Fibroblast of lung (primary cell): ENCODE results near the gene ABCA13. TPM values are rescaled to one million over a fixed set of nuclear protein-coding genes. Genes with fewer than 3 reads are reported as not detected.

Source experiments
- DNase-seq, 2 donors: peaks; one replicate each; pipeline versions ENCODE4 v3.0.0 to v3.0.0-alpha.2; 2010; ENCODE audit warnings: low read depth in 2 of 2
- H2AFZ ChIP-seq: 2 replicates; pipeline ENCODE4 v1.5.1; 2012; ENCODE audit warnings: low read length, control low read depth, inconsistent platforms
- H3K27ac ChIP-seq: 2 replicates; pipeline ENCODE4 v1.5.1; 2011; ENCODE audit warnings: low read length, control low read depth; ENCODE audit not compliant: insufficient read depth
- H3K27me3 ChIP-seq: 2 replicates; pipeline ENCODE4 v1.5.1; 2011; ENCODE audit warnings: mild to moderate bottlenecking, low read length; ENCODE audit not compliant: control insufficient read depth, insufficient read depth
- H3K36me3 ChIP-seq: 2 replicates; pipeline ENCODE4 v1.5.1; 2011; ENCODE audit warnings: low read length; ENCODE audit not compliant: control insufficient read depth, insufficient read depth
- H3K4me1 ChIP-seq: 2 replicates; pipeline ENCODE4 v1.5.1; 2011; ENCODE audit warnings: low read length; ENCODE audit not compliant: control insufficient read depth, insufficient read depth; ENCODE audit errors: extremely low read depth
- H3K4me2 ChIP-seq: 2 replicates; pipeline ENCODE4 v1.5.1; 2011; ENCODE audit warnings: low read length, control low read depth; ENCODE audit not compliant: insufficient read depth; ENCODE audit errors: extremely low read depth
- H3K4me3 ChIP-seq, 4 experiments: fragments of 200-600 bp in 1 of 4; sonication (generic) in 1 of 4; replicated peaks in 1 of 4; 2 replicates each; pipeline ENCODE4 v1.5.1; 2011 to 2016; ENCODE audit warnings: low read length in 4 of 4, low read depth in 3 of 4, mild to moderate bottlenecking in 3 of 4, control low read depth in 2 of 4, inconsistent platforms in 1 of 4, mixed read lengths in 1 of 4; ENCODE audit not compliant: insufficient read depth in 1 of 4; ENCODE audit errors: control extremely low read depth in 1 of 4
- H3K79me2 ChIP-seq: 2 replicates; pipeline ENCODE4 v1.5.1; 2012; ENCODE audit warnings: mild to moderate bottlenecking, low read length, inconsistent platforms; ENCODE audit not compliant: control insufficient read depth, insufficient read depth
- H3K9ac ChIP-seq: 2 replicates; pipeline ENCODE4 v1.5.1; 2011; ENCODE audit warnings: mild to moderate bottlenecking, low read length, control low read depth; ENCODE audit not compliant: insufficient read depth
- H3K9me3 ChIP-seq: 2 replicates; pipeline ENCODE4 v1.5.1; 2012; ENCODE audit warnings: low read depth, low read length; ENCODE audit not compliant: control insufficient read depth, insufficient read depth
- H4K20me1 ChIP-seq: 2 replicates; pipeline ENCODE4 v1.5.1; 2011; ENCODE audit warnings: low read length; ENCODE audit not compliant: control insufficient read depth, insufficient read depth; ENCODE audit errors: extremely low read depth
- CTCF ChIP-seq, 2 donors: IDR thresholded peaks in 1 of 2; conservative IDR thresholded peaks in 1 of 2; 1 replicate in 1 of 2; 2 replicates in 1 of 2; pipeline ENCODE4 v1.5.1; 2011 to 2012; ENCODE audit warnings: low read length in 2 of 2, control low read depth in 1 of 2, inconsistent platforms in 1 of 2, low read depth in 1 of 2, mild to moderate bottlenecking in 1 of 2
- EZH2 ChIP-seq: IDR thresholded peaks from 2 replicates; pipeline ENCODE4 v1.5.1; 2012; ENCODE audit warnings: low read length, control low read depth, mild to moderate bottlenecking; ENCODE audit errors: missing control alignments
- polyA plus RNA-seq, 2 donors: library from polyadenylated mRNA; depleted of rRNA in 1 of 2; stranded (reverse) in 1 of 2; unstranded in 1 of 2; fragments of >200 nt; gene quantifications; 2 replicates each; pipeline ENCODE4 v1.2.1, GENCODE V29; 2011 to 2012; ENCODE audit warnings: missing spikeins in 1 of 2
- total RNA-seq: library from RNA; depleted of rRNA; stranded (reverse); fragments of >200 nt; gene quantifications from 2 replicates; pipeline ENCODE4 v1.2.1, GENCODE V29; 2014

The ABCA13 gene
- total and polyA plus RNA-seq, 2 donors (not counting 1 experiment from before 2014, with no cell fraction given): 0.08 to 10.9 TPM

GRCh38 chr7:48528646-48529045 lies 357.4 kb downstream of the ABCA13 start:
- Histone ChIP-seq H3K36me3 (no peaks in the 10 kb centered on the region), H4K20me1 (no peaks in the 10 kb centered on the region), H3K4me1 (no peaks in the 10 kb centered on the region), H3K4me2 (no peak overlapping the region), H3K79me2 (no peaks in the 10 kb centered on the region), H3K4me3 (no peak overlapping the region), H3K27ac (no peak overlapping the region), H3K9ac (no peak overlapping the region), H2AFZ (no peak overlapping the region), H3K27me3 (no peaks in the 10 kb centered on the region), H3K9me3 (no peaks in the 10 kb centered on the region)
- DNase-seq: no peak
- TF ChIP-seq EZH2: no peak
- no peak for TF ChIP-seq CTCF (conservative IDR thresholded peaks at IDR 0.05 in 1 of 2, IDR thresholded peaks at IDR 0.05 in 1 of 2; ENCODE audit: low read depth in 1 of 2, low read length in 2 of 2)

GRCh38 chr7:48537561-48537960 lies 366.3 kb downstream of the ABCA13 start:
- Histone ChIP-seq H4K20me1 (no peaks in the 10 kb centered on the region), H3K9me3 (no peaks in the 10 kb centered on the region), H3K79me2 (no peaks in the 10 kb centered on the region), H3K27me3 (no peaks in the 10 kb centered on the region), H3K4me3 (no peak overlapping the region), H3K27ac (no peak overlapping the region), H3K4me2 (no peak overlapping the region), H2AFZ (no peak overlapping the region), H3K4me1 (no peaks in the 10 kb centered on the region), H3K36me3 (no peaks in the 10 kb centered on the region), H3K9ac (no peak overlapping the region)
- no peak for TF ChIP-seq EZH2
- no peak for TF ChIP-seq CTCF (conservative IDR thresholded peaks at IDR 0.05 in 1 of 2, IDR thresholded peaks at IDR 0.05 in 1 of 2; ENCODE audit: low read depth in 1 of 2, low read length in 2 of 2)
- DNase-seq: no peak

GRCh38 chr7:48540746-48541145 lies 369.5 kb downstream of the ABCA13 start:
- Histone ChIP-seq H3K9ac (no peak overlapping the region), H3K4me2 (no peak overlapping the region), H2AFZ (no peak overlapping the region), H3K4me1 (no peaks in the 10 kb centered on the region), H3K79me2 (no peaks in the 10 kb centered on the region), H3K27me3 (no peaks in the 10 kb centered on the region), H3K36me3 (no peaks in the 10 kb centered on the region), H3K9me3 (no peaks in the 10 kb centered on the region), H3K4me3 (no peak overlapping the region), H3K27ac (no peak overlapping the region), H4K20me1 (no peaks in the 10 kb centered on the region)
- DNase-seq: no peak
- TF ChIP-seq CTCF (conservative IDR thresholded peaks at IDR 0.05 in 1 of 2, IDR thresholded peaks at IDR 0.05 in 1 of 2; ENCODE audit: low read depth in 1 of 2, low read length in 2 of 2): no peak
- TF ChIP-seq EZH2: no peak
